GM12872 (cell line): Measurements from ENCODE around the gene PANK4.

Experiments
- TF ChIP-seq, protein P1 (sequence below): IDR thresholded peaks from 3 replicates; pipeline ENCODE4 v1.5.1; 2011; ENCODE audit warnings: low read depth, mild to moderate bottlenecking, low read length, moderate library complexity; ENCODE audit not compliant: insufficient read depth

Gene PANK4

GRCh38 chr1:2506007-2506860 lies 20.2 kb downstream of the PANK4 start:
- TF ChIP-seq, protein P1, sequence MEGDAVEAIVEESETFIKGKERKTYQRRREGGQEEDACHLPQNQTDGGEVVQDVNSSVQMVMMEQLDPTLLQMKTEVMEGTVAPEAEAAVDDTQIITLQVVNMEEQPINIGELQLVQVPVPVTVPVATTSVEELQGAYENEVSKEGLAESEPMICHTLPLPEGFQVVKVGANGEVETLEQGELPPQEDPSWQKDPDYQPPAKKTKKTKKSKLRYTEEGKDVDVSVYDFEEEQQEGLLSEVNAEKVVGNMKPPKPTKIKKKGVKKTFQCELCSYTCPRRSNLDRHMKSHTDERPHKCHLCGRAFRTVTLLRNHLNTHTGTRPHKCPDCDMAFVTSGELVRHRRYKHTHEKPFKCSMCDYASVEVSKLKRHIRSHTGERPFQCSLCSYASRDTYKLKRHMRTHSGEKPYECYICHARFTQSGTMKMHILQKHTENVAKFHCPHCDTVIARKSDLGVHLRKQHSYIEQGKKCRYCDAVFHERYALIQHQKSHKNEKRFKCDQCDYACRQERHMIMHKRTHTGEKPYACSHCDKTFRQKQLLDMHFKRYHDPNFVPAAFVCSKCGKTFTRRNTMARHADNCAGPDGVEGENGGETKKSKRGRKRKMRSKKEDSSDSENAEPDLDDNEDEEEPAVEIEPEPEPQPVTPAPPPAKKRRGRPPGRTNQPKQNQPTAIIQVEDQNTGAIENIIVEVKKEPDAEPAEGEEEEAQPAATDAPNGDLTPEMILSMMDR, result no peak

- TF ChIP-seq, protein P1, result no peak
Observed at GRCh38 chr1:2505461-2505994, 20.9 kb downstream of the PANK4 start.

- TF ChIP-seq, protein P1, result no peak
Observed at GRCh38 chr1:2504949-2505272, 21.5 kb downstream of the PANK4 start.

- TF ChIP-seq, protein P1, result no peak
Observed at GRCh38 chr1:2504225-2504948, 22.0 kb downstream of the PANK4 start.

DNA sequence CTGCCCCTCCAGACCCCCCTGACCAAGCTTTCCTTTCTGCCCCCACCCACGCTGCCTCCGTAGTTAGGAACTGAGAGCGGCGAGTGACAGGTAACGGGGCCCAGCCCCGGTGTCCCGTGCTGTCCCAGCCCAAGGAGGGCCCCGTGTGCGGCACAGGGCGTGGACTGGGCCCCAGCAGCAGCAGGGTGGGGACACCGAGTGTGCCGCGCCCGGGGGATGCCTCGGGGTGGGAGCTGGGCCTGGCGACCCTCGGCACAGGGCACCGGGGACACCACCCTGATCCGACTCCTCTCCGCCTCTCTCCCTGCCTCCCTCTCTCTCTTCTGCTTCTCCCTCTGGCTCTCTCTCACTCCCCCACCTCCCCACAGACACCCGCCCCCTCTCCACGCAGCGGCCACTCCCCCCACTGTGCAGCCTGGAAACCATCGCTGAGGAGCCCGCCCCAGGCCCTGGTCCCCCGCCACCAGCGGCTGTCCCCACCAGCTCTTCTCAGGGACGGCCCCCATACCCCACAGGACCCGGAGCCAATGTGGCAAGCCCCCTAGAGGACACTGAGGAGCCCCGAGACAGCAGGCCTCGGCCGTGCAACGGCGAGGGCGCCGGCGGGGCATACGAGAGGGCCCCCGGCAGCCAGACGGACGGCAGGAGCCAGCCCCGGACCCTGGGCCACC lies 22.7 kb downstream of the PANK4 start:
- TF ChIP-seq, protein P1, result no peak

DNA sequence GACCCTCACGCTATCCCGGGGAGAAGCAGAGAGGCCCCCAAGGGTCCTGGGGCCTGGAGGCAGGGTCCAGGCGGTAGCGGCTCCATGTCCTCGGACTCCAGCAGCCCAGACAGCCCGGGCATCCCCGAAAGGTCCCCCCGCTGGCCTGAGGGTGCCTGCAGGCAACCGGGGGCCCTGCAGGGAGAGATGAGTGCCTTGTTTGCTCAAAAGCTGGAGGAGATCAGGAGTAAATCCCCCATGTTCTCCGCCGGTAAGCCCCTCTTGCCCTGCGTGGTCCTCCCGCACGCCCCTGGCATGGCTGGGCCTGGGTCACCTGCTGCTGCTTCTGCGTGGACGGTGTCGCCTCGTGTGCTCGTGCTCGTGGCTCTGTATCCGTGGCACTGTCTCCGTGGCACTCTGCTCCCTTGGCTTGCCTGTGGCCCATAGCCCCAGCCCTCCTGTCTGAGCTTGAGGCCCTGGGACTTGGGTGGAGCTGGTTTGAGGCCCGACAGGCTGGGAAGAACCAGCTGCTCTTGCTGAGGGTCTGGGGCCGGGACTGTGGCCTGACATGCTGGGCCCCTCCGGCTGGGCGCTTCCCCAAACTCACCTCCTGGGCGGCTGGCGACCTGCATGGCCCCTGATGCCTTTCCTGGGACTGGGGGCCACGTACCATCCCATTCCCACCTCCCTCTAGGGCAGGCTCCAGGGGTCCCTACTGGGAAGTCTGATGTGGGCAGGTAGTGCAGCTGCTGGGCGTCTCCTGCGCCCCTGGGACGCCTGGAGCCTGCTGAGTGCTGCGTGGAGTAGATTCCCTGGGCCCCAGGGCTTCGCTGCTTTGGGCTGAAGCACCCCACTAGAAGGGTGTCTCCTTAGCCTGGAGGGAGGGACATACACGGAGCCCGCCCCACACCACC lies 23.5 kb downstream of the PANK4 start:
- TF ChIP-seq, protein P1, result no peak
